PFSK-1 (cell line): ENCODE data around the gene QKI. TPM values are rescaled to one million over a fixed set of nuclear protein-coding genes. Genes with fewer than 3 reads are reported as not detected.

Experiments
- FOXP2 ChIP-seq: optimal IDR thresholded peaks from 2 replicates; pipeline ENCODE3; 2011; ENCODE audit warnings: borderline replicate concordance, control low read depth, inconsistent platforms; ENCODE audit not compliant: insufficient read depth; ENCODE audit errors: extremely low read length, extremely low read depth
- POLR2AphosphoS5 ChIP-seq: IDR thresholded peaks from 2 replicates; pipeline ENCODE4 v1.6.1; 2012; ENCODE audit warnings: low read depth, mild to moderate bottlenecking, control low read depth, low read length, moderate library complexity
- SIN3A ChIP-seq: IDR thresholded peaks from 2 replicates; pipeline ENCODE4 v1.6.1; 2012; ENCODE audit warnings: mild to moderate bottlenecking, low read length, moderate library complexity, borderline replicate concordance; ENCODE audit not compliant: insufficient read depth
- TAF1 ChIP-seq: IDR thresholded peaks from 2 replicates; pipeline ENCODE4 v1.6.1; 2012; ENCODE audit warnings: low read length, control low read depth, borderline replicate concordance; ENCODE audit not compliant: insufficient read depth
- polyA plus RNA-seq: library from polyadenylated mRNA; unstranded; fragments of >200 nt; gene quantifications from one replicate; pipeline ENCODE4 v1.2.1, GENCODE V29; 2012; ENCODE audit warnings: low read depth, missing spikeins; ENCODE audit not compliant: insufficient read length
- TF ChIP-seq, protein P1 (sequence below), 2 experiments: IDR thresholded peaks; 2 replicates each; pipeline versions ENCODE4 v1.6.1 to v1.8.0; 2011 to 2012; ENCODE audit warnings: low read depth in 2 of 2, low read length in 2 of 2, control low read depth in 1 of 2, inconsistent platforms in 1 of 2, mild to moderate bottlenecking in 1 of 2, moderate library complexity in 1 of 2; ENCODE audit not compliant: insufficient read depth in 1 of 2

The QKI gene
- polyA plus RNA-seq = 76.0 TPM

DNA sequence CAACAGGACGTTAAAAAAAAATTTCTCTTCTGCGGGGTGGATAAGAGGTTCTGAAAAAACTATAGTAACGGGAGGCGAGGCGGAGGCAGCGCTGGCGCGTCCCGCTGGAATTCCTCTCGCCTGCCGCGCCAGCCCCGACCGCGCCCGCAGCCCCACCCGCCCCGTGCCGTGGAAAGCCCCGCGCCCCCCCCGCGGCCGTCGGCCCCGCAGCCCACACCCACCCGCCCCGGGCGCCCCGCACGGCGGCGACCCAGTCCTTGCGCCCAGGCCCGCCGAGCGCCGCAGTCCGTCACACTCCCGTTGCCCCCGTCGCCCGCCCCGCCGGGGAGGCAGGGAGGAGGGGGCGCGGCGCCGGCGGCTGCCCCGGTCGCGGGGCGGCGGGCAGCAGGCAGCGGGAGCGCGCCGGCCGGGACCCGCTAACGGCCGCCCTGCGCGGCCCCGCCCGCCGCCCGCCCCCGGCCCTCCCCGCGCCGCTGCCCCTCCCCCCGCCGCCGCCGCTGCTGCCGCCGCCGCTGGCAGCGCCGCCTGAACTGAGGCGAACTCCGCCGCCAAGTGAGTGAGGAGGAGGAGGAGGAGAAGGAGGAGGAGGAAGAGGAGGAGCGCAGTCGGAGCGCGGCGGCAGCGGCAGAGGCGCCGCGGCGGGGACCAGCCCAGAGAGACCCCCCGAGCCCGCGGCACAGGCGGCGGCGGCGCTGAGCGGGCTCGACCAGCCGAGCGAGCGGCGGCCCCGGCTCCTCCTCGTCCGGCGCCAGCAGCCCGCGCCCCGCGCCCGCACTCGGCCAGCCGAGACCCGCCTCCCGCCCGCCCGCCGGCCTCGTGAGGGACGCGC lies at the start of gene QKI:
Gene QKI (plus strand): TSS at position 602 of the 829 bp plus-strand sequence. CDS start 476 bp downstream, outside the sequence.
- peak; percentile 63; the same call in 1 of the 2 replicates for TF ChIP-seq TAF1
- peak; percentile 53 for TF ChIP-seq POLR2AphosphoS5
- no peak for TF ChIP-seq SIN3A

DNA sequence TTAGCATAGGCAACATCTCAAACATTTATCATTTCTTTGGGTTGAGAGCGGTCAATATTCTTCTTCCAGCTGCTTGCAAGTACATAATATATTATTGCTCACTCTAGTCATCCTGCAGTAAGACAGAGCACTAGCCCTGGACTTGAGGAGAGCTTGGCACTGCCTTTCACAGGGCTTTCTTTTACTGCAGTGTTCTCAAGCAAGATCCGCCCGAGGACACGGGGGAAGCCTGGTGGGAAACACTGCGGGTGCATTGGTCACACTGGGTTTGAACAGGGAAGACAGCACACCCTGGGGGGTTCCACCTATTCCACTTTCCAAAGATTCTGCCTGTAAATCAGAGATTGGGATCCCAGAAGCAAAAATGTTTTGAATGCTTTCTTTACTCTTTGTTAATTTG lies 48.2 kb upstream of the QKI start:
- TF ChIP-seq FOXP2 = no peak
- TF ChIP-seq TAF1 = no peak
- TF ChIP-seq SIN3A = no peak
- TF ChIP-seq, protein P1, sequence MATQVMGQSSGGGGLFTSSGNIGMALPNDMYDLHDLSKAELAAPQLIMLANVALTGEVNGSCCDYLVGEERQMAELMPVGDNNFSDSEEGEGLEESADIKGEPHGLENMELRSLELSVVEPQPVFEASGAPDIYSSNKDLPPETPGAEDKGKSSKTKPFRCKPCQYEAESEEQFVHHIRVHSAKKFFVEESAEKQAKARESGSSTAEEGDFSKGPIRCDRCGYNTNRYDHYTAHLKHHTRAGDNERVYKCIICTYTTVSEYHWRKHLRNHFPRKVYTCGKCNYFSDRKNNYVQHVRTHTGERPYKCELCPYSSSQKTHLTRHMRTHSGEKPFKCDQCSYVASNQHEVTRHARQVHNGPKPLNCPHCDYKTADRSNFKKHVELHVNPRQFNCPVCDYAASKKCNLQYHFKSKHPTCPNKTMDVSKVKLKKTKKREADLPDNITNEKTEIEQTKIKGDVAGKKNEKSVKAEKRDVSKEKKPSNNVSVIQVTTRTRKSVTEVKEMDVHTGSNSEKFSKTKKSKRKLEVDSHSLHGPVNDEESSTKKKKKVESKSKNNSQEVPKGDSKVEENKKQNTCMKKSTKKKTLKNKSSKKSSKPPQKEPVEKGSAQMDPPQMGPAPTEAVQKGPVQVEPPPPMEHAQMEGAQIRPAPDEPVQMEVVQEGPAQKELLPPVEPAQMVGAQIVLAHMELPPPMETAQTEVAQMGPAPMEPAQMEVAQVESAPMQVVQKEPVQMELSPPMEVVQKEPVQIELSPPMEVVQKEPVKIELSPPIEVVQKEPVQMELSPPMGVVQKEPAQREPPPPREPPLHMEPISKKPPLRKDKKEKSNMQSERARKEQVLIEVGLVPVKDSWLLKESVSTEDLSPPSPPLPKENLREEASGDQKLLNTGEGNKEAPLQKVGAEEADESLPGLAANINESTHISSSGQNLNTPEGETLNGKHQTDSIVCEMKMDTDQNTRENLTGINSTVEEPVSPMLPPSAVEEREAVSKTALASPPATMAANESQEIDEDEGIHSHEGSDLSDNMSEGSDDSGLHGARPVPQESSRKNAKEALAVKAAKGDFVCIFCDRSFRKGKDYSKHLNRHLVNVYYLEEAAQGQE (IDR thresholded peaks at IDR 0.05; ENCODE audit: insufficient read depth in 1 of 2, low read depth in 2 of 2, low read length in 2 of 2) = no peak
- TF ChIP-seq POLR2AphosphoS5 = no peak

DNA sequence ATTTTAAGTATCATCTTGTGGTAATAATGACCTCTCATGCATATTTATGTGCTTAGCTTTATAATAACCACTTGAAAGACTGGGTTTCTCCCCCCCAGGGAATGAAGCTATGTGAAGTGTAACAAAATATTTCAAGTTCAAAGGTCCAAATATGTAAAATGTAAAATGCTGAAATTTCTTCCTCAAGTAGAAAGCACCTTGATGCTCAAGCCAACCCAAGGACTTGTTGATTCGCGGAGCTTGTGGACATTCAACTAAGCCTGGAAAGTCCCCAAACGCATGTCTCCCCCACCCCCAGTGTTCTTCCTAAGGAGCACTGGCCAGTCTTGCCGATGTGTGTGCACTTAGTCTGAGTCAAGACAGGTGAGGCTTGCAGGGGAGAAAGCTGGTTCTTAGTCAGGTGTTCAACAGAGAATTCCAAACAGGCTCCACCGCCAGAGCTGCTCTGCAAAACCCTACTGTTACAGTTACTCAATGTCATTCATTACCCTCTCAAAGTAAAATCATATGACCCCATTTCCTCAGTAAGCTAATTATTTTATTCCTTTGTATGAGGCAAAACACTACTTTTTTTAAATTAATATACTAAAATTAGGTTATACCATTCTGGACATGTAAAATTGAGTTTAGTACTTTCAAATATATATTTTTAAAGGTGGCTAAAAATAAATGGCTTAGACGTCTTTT lies 46.9 kb upstream of the QKI start:
- TF ChIP-seq, protein P1 (IDR thresholded peaks at IDR 0.05; ENCODE audit: insufficient read depth in 1 of 2, low read depth in 2 of 2, low read length in 2 of 2) = no peak
- TF ChIP-seq FOXP2 (no peak), POLR2AphosphoS5 (no peak), SIN3A (no peak), TAF1 (no peak)

DNA sequence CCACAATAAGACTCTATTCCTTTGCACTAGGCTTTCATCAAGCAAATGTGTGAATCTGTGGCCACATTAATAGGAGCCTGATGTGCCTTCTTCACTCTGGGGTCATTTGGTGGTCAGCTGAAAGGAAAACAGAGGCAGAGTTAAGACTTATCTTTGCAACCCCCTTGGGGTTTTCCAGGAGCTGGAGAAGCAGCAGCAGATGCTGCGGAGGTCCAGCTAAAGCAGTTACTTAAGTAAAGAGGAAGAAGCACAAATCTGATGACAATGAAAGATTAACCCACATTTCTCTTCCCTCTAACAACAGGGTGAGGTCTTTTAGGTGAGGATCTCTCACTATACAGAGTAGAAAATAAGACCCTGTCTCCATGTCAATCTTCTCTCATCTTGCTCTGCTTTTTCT lies 45.4 kb upstream of the QKI start:
- TF ChIP-seq TAF1 = no peak
- no peak for TF ChIP-seq SIN3A
- TF ChIP-seq POLR2AphosphoS5 = no peak
- TF ChIP-seq FOXP2 = no peak
- TF ChIP-seq, protein P1 (IDR thresholded peaks at IDR 0.05; ENCODE audit: insufficient read depth in 1 of 2, low read depth in 2 of 2, low read length in 2 of 2) = no peak

DNA sequence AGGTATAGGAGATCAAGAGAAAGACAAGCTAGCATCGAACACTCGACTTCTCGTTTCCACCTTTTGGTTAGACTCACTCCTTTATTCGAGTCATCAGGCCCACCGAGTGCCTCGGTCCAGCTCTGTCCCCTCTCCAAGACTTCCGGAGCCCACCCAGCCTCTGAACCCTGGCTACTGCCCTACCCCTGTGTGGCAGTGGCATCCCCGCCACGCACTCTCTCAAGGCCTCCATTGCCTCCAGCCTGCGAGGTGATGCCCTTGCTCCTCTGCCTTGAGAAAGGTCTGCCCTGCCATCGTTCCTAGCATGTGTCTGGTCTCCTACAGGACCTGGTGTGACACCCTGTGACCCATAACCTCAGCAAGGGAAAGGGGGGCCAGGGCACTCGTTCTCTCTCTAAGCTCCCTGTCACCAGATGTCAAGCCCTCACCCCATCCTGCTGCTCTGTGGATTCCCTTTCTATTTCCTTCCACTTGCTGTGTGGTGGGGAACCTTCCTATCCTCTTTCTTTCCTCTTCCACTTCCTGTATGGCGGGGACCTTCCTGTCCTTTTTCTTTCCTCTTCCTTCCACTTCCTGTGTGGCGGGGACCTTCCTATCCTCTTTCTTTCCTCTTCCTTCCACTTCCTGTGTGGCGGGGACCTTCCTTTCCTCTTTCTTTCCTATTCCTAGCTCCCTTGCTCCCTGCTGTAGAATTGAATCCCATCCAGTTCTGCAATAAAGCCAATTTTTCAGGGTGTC lies 44.7 kb upstream of the QKI start:
- TF ChIP-seq TAF1 (no peak), FOXP2 (no peak), SIN3A (no peak), POLR2AphosphoS5 (no peak)
- TF ChIP-seq, protein P1 (IDR thresholded peaks at IDR 0.05; ENCODE audit: insufficient read depth in 1 of 2, low read depth in 2 of 2, low read length in 2 of 2) = no peak
